Measurements from ENCODE around the gene GSG1L. TPM values are rescaled to one million over a fixed set of nuclear protein-coding genes. Genes with fewer than 3 reads are reported as not detected.

Gene GSG1L
- total and polyA plus RNA-seq, 12 donors: 0.11 TPM; not detected in 11

DNA sequence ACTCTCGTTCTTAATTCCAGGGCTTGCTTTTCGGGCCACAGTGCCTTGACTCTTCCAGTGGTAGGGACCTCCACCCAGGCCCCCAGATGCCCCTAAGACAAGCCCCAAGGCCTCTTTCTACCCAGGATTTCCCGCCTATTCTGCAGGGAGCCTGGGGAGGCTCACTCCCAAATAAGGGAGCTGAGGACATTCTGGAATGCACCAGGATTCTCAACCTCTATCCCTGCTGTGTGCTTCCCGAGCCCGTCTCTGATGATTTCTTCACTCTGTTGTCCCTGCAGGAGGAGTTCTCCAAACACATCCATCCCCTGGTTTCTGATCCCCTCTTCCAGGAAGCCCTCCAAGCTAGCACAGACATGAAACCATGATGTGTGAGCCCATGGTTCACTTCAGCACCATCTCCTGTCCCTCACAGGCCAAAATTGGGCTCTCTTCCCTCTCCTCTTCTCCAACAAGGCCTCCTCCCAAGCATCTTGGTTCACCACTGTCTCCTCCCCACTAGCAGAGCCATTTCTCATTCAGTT is 257.6 kb downstream of the GSG1L start:
- 58 to 74% (median 71%) methylated on average over 2 to 5 of the region's 5 CpGs for WGBS, 4 donors
- DNase-seq: no peak
- no peaks in the 10 kb centered on the region for H3K9me3 ChIP-seq (replicated peaks in 1 of 3)
- intact Hi-C loops (cut with DNase I): no loop called here
- H3K27me3 ChIP-seq: peaks cover 5% of the 10 kb centered on the region
- no peaks in the 10 kb centered on the region for H3K4me1 ChIP-seq (replicated peaks in 1 of 2)
- no peaks in the 10 kb centered on the region for H3K36me3 ChIP-seq (replicated peaks in 1 of 2)
- H3K27ac ChIP-seq: no peak overlapping the region
- no peak overlapping the region for H3K4me3 ChIP-seq
- TF ChIP-seq POLR2A (IDR thresholded peaks at IDR 0.05): no peak
- TF ChIP-seq, protein P1, sequence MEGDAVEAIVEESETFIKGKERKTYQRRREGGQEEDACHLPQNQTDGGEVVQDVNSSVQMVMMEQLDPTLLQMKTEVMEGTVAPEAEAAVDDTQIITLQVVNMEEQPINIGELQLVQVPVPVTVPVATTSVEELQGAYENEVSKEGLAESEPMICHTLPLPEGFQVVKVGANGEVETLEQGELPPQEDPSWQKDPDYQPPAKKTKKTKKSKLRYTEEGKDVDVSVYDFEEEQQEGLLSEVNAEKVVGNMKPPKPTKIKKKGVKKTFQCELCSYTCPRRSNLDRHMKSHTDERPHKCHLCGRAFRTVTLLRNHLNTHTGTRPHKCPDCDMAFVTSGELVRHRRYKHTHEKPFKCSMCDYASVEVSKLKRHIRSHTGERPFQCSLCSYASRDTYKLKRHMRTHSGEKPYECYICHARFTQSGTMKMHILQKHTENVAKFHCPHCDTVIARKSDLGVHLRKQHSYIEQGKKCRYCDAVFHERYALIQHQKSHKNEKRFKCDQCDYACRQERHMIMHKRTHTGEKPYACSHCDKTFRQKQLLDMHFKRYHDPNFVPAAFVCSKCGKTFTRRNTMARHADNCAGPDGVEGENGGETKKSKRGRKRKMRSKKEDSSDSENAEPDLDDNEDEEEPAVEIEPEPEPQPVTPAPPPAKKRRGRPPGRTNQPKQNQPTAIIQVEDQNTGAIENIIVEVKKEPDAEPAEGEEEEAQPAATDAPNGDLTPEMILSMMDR (IDR thresholded peaks at IDR 0.05): no peak

DNA sequence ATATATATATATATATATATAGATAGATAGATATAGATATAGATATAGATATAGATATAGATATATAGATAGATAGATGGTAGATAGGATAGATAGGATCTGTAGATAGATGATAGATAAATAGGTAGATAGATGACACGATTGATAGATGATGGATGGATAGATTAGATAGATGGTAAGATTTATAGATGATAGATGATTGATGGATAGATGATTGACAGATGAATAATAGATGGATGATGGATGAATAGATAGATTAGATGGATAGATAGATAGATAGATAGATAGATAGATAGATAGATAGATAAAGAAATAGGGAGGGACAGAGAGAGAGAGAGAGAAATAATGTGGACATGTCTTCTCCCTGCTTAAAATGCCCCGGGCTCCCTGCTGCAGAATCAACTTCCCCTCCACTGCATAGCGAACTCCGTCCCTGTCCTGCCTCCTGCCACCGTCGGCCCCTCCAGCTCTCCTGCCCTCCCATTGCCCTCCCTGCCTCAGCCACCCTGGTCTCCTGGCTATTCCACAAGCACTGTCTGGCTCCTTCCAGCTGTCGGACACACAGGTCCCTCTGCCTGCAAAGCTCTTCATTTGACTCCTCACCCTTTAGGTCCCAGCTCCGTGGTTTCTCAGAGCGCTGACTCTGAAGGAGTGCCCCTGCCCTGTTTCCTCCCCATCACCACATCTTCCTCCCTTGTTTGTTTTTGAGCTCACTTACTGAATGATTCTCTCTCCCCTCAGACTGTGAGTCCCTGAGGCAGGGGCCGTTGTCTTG is 259.6 kb downstream of the GSG1L start:
- TF ChIP-seq, protein P1 (IDR thresholded peaks at IDR 0.05): no peak
- no peak for TF ChIP-seq POLR2A (IDR thresholded peaks at IDR 0.05)
- intact Hi-C loops (cut with DNase I): no loop called here
- WGBS, 4 donors: 23 to 27% (median 24%) methylated on average over 8 to 10 of the region's 10 CpGs
- Histone ChIP-seq H3K4me1 (replicated peaks in 1 of 2) (no peaks in the 10 kb centered on the region), H3K27me3 (peaks cover 5% of the 10 kb centered on the region), H3K9me3 (replicated peaks in 1 of 3) (no peaks in the 10 kb centered on the region), H3K36me3 (replicated peaks in 1 of 2) (no peaks in the 10 kb centered on the region), H3K4me3 (no peak overlapping the region), H3K27ac (no peak overlapping the region)
- no peak for DNase-seq

DNA sequence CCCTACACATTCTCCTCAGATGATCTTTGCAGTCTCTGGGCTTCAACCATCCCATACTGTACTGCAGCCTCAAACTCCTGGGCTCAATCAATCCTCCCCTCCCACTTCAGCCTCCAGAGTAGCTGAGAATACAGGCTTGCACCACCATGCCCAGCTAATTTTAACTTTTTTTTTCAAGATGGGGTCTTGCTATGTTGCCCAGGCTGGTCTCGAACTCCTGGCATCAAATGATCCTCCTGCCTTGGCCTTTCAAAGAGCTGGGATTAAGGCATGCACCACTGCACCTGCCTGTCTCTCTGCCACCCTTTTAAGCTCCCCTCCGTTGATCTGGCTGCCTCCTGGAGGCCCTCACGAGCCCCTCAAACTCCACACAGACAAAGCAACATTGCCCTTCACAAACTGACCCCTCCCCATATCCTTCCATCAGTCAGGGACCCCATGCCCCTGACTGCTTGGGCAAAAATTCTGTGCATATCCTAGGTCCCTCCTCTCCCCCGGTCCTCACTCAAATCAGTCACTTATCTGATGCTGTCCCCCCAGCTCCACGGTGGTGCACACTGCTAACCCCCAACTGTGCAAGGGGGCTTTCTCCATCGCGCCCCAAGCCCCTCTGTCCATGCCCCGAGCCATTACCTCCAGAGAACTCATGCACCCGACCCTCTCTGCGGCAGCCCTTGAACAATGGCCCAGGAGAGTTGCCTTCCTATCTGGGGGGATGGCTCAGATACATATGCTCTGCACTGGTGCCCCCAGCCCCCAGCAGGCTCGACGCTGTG is 260.7 kb downstream of the GSG1L start:
- no peak for DNase-seq
- Histone ChIP-seq H3K4me1 (replicated peaks in 1 of 2) (no peaks in the 10 kb centered on the region), H3K27me3 (peaks cover 5% of the 10 kb centered on the region), H3K27ac (no peak overlapping the region), H3K36me3 (replicated peaks in 1 of 2) (no peaks in the 10 kb centered on the region), H3K9me3 (replicated peaks in 1 of 3) (no peaks in the 10 kb centered on the region), H3K4me3 (no peak overlapping the region)
- WGBS, 4 donors: 63 to 69% (median 66%) methylated on average over 11 to 12 of the region's 12 CpGs
- TF ChIP-seq, protein P1 (IDR thresholded peaks at IDR 0.05): no peak
- TF ChIP-seq POLR2A (IDR thresholded peaks at IDR 0.05): no peak
- intact Hi-C loops (cut with DNase I): no loop called here

GRCh38 chr16:27801289-27801945 is 262.1 kb downstream of the GSG1L start:
- no peak for DNase-seq
- H3K4me3 ChIP-seq: no peak overlapping the region
- H3K27me3 ChIP-seq: peaks cover 5% of the 10 kb centered on the region
- TF ChIP-seq POLR2A (IDR thresholded peaks at IDR 0.05): no peak
- TF ChIP-seq, protein P1 (IDR thresholded peaks at IDR 0.05): no peak
- 60 to 78% (median 68%) methylated on average over 18 of the region's 18 CpGs for WGBS, 4 donors
- no peaks in the 10 kb centered on the region for H3K36me3 ChIP-seq (replicated peaks in 1 of 2)
- H3K4me1 ChIP-seq (replicated peaks in 1 of 2): no peaks in the 10 kb centered on the region
- no peak overlapping the region for H3K27ac ChIP-seq
- no peaks in the 10 kb centered on the region for H3K9me3 ChIP-seq (replicated peaks in 1 of 3)
- intact Hi-C loops (cut with DNase I): no loop called here

Data from adrenal gland (tissue), 12 donors.